Ectodermal cell (in vitro differentiated cells): ENCODE measurements around the gene LAMA2.

ENCODE experiments used
- H3K27ac ChIP-seq: 2 replicates; pipeline ENCODE4 v1.7.0; 2013; ENCODE audit warnings: mild to moderate bottlenecking, low read depth, low read length; ENCODE audit not compliant: insufficient read depth, poor library complexity, severe bottlenecking
- H3K27me3 ChIP-seq: 2 replicates; pipeline ENCODE4 v1.7.0; 2013; ENCODE audit warnings: mild to moderate bottlenecking, low read length; ENCODE audit not compliant: insufficient read depth, control insufficient read depth, poor library complexity, severe bottlenecking
- H3K36me3 ChIP-seq: one replicate; pipeline ENCODE4 v1.7.0; 2013; ENCODE audit warnings: low read length; ENCODE audit not compliant: control insufficient read depth, insufficient read depth
- H3K4me1 ChIP-seq: one replicate; pipeline ENCODE4 v1.7.0; 2013; ENCODE audit warnings: low read length; ENCODE audit not compliant: control insufficient read depth, insufficient read depth
- H3K4me3 ChIP-seq: 2 replicates; pipeline ENCODE4 v1.7.0; 2013; ENCODE audit warnings: low read depth, low read length, control low read depth; ENCODE audit not compliant: insufficient read depth
- H3K9me3 ChIP-seq: 2 replicates; pipeline ENCODE4 v1.7.0; 2013; ENCODE audit warnings: mild to moderate bottlenecking, low read length, moderate library complexity; ENCODE audit not compliant: control insufficient read depth
- WGBS, 2 experiments: methylation state at CpG; one replicate each; pipeline ENCODE4 v1.1.7; 2013; ENCODE audit warnings: missing lambda C conversion rate in 2 of 2; 5-methylcytosine and 5-hydroxymethylcytosine counted together

The LAMA2 gene

DNA sequence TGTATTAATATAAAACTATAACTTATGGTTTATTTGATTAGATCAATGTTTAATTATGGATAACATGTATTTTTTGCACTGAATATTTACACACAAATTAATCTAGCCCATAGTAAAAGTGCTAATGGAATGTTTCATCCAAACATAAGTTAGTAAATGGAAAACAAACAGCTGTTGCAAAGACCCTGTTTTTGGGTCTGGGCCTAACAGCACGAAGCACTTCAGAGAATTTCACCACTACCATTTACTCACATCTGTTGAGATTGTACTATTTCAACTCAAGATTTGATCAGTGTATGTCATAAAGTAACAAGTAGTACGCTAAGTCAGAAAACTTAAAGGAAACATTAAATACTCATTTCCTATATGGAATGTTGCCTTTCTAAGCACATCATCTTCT is 359.6 kb downstream of the LAMA2 start:
- Histone ChIP-seq H3K9me3 (no peaks in the 10 kb centered on the region), H3K4me1 (no peaks in the 10 kb centered on the region), H3K4me3 (no peak overlapping the region), H3K27ac (no peak overlapping the region), H3K27me3 (no peaks in the 10 kb centered on the region), H3K36me3 (no peaks in the 10 kb centered on the region)
- WGBS, 2 experiments = 100% methylated on average over 1 of the region's 2 CpGs

DNA sequence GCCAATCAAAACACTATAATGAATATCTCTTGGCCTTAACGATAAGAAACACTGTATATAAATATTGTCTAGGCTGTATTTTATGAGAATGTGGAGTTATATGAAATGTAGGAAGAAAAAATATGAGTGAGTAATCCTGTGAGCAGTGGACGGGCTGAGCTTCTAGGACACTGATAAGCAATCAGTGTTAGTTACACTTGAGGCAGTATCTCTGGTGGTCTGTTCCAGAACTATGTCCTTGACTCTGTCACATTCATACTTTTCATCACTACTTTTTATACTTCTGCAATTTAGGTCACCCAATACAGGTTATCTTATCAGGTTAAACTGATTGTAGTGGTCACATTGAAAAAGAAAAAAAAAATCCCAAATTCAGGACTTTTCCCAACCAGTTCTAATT is 360.4 kb downstream of the LAMA2 start:
- H3K27me3 ChIP-seq = no peaks in the 10 kb centered on the region
- WGBS, 2 experiments = 93 to 98% methylated on average over 2 of the region's 2 CpGs
- H3K4me1 ChIP-seq = no peaks in the 10 kb centered on the region
- H3K9me3 ChIP-seq = no peaks in the 10 kb centered on the region
- no peak overlapping the region for H3K4me3 ChIP-seq
- no peaks in the 10 kb centered on the region for H3K36me3 ChIP-seq
- H3K27ac ChIP-seq = no peak overlapping the region

DNA sequence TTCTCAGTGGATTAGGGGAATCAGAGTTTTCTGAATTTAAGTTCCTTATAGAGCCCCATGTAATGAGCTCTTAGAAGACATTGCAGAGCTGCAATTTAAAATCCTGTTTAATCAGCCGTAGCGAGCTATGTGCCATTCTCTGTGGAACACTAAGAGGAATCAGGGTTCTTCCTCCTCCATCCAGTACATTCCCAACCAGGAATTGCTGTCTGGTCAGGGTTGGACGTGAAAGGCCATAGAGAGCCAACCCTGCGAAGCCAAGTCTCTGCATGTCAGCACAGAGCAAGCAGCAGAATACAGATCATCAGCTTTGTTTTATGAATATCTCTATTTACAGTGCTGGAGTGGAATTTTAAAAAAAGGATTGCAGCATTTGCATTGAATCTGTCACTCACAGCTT is 366.0 kb downstream of the LAMA2 start:
- no peak overlapping the region for H3K4me3 ChIP-seq
- no peak overlapping the region for H3K27ac ChIP-seq
- no peaks in the 10 kb centered on the region for H3K27me3 ChIP-seq
- H3K9me3 ChIP-seq = no peaks in the 10 kb centered on the region
- no peaks in the 10 kb centered on the region for H3K36me3 ChIP-seq
- no peaks in the 10 kb centered on the region for H3K4me1 ChIP-seq
- WGBS, 2 experiments = 79% methylated on average over 4 of the region's 4 CpGs

DNA sequence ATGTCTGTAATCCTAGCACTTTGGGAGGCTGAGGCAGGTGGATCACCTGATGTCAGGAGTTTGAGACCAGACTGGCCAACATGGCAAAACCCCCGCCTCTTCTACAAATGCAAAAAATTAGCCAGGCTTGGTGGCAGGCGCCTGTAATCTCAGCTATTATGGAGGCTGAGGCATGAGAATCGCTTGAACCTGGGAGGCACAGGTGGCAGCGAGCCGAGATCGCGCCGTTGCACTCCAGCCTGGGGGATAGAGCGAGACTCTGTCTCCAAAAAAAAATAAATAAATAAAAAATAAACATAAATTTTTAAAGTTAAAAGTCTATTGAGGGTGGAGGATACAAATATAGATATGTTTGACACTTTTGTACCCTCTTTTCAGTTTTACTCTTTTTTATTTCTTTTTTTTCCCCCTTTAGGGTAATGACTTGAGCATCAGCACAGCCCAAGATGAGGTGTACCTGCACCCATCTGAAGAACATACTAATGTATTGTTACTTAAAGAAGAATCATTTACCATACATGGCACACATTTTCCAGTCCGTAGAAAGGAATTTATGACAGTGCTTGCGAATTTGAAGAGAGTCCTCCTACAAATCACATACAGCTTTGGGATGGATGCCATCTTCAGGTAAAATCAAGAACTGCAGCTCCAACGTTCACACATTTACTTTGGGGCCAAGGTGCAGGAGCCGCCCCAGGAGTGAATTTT is 368.9 kb downstream of the LAMA2 start:
- Histone ChIP-seq H3K9me3 (no peaks in the 10 kb centered on the region), H3K36me3 (no peaks in the 10 kb centered on the region)
- WGBS, 2 experiments = 58 to 71% methylated on average over 12 of the region's 13 CpGs

DNA sequence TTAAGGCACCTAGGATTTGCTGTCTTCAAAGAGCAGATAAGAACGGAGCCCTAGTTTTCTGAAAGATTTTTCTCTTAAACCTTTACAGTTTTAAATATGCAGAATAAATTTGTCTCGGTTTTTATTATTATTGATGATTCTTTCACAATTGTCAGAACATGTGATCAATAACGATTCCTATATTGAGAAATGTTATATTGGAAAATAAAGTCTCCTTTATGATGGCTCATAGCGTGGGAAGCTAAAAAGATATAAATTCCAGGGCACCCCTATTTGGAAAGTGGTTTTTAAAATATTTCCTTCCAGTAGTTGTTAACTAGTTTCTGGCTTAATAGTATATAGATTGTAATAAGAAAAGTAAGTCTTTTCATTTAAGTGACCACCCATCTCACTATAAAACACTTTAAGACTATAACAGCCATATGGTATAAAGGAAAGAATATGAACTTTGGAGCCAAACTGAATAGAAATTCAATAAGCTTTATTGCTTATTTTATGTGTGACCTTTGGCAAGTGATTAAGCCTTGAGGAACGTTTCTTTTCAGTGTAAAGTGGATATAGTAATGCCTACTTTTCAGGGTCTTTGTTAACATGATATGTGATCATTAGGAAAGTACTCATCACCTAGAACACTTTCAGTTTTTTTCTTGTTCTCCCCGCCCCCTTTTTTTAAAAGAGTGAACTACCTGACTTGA is 369.6 kb downstream of the LAMA2 start:
- no peak overlapping the region for H3K27ac ChIP-seq
- 71 to 79% methylated on average over 5 to 6 of the region's 6 CpGs for WGBS, 2 experiments

More for the DNA sequence above, 368.9 kb downstream of the LAMA2 start:
- no peaks in the 10 kb centered on the region for H3K4me1 ChIP-seq
- no peak overlapping the region for H3K4me3 ChIP-seq
- no peak overlapping the region for H3K27ac ChIP-seq
- no peaks in the 10 kb centered on the region for H3K27me3 ChIP-seq

DNA sequence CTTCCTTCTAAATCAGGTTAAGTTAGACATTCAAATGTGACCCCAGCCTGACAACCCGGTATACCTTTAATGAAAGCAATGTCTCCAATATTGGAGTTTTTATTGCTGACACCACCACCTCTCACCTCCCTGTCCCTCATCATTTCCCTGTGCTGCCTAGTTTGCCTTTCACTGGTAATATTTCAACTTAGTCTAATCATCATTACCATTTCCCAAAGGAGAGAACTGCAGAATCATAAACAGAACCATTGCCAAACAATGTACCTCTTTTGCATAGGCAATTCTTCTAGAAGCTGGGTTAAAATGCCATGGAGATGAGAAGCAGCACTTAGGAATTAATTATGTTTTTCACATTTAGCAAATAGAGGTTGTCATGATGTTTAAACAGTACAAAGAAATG is 370.3 kb downstream of the LAMA2 start:
- no peak overlapping the region for H3K27ac ChIP-seq
- no peaks in the 10 kb centered on the region for H3K36me3 ChIP-seq
- no peaks in the 10 kb centered on the region for H3K4me1 ChIP-seq
- no peak overlapping the region for H3K4me3 ChIP-seq
- no peaks in the 10 kb centered on the region for H3K27me3 ChIP-seq
- WGBS, 2 experiments = 93 to 96% methylated on average over 1 of the region's 1 CpG
- H3K9me3 ChIP-seq = no peaks in the 10 kb centered on the region

More for the DNA sequence above, 369.6 kb downstream of the LAMA2 start:
- Histone ChIP-seq H3K9me3 (no peaks in the 10 kb centered on the region), H3K4me3 (no peak overlapping the region), H3K36me3 (no peaks in the 10 kb centered on the region), H3K4me1 (no peaks in the 10 kb centered on the region), H3K27me3 (no peaks in the 10 kb centered on the region)

DNA sequence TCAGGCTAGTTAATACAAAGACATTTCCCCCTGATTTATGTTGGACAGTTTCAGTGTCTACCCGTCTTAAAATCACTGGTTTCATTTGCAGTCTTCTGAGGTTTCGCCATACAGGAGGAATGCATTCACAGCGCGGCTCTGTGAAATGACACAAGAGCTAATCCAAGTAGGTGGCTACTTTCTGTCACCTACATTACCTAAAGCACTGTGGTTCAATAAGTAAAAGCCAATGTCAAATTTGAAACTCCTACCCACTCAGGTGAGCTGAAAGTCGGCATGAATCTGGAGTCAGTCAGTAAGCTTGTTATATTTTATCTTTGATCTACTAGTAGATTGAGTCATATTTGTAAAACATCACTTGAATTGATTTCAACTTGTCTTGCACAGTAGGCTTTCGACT is 370.8 kb downstream of the LAMA2 start:
- WGBS, 2 experiments = 86 to 94% methylated on average over 5 to 6 of the region's 6 CpGs
- H3K4me1 ChIP-seq = no peaks in the 10 kb centered on the region
- H3K9me3 ChIP-seq = no peaks in the 10 kb centered on the region
- H3K36me3 ChIP-seq = no peaks in the 10 kb centered on the region
- H3K27ac ChIP-seq = no peak overlapping the region
- H3K27me3 ChIP-seq = no peaks in the 10 kb centered on the region
- no peak overlapping the region for H3K4me3 ChIP-seq

DNA sequence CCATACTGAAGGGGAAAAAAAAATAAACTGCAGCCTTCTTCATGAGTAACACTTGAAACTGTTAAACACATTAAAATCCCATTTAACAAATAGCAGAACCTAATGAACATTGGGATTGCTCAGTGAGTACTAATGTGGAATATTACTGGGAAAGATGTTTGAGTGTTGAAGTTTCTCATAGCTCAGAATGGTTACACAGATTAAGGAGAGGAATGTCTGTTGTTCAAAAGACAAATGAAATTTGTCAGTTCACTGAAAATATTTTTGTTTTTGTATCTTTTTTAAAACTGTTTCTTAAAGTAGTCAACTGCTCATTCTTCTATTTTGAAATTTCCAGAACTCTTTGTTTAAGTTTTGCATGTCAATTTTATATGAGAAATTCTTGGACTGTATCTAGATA is 374.3 kb downstream of the LAMA2 start:
- H3K27ac ChIP-seq = no peak overlapping the region
- no peaks in the 10 kb centered on the region for H3K4me1 ChIP-seq
- H3K36me3 ChIP-seq = no peaks in the 10 kb centered on the region
- no peak overlapping the region for H3K4me3 ChIP-seq
- no peaks in the 10 kb centered on the region for H3K9me3 ChIP-seq
- H3K27me3 ChIP-seq = no peaks in the 10 kb centered on the region

DNA sequence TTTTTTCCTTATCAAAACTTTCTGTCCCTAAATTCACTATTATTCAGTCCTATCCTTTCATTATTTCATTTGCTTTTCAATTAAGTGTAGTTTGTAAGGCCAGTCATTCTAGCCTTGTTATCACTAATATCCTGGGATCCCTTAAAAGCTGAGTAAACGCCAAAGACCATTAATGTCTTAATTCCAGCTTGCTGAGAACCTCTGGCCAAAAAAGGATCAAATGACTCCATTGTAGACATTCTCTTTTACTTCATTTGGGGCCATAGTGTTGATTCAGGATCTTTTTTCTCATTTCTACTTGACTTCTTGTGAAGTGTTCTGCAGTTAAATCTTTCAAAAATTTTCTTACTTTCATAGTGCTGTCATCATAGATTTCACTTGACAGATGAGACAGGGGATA is 379.7 kb downstream of the LAMA2 start:
- no peak overlapping the region for H3K27ac ChIP-seq
- H3K36me3 ChIP-seq = no peaks in the 10 kb centered on the region
- no peaks in the 10 kb centered on the region for H3K9me3 ChIP-seq
- no peak overlapping the region for H3K4me3 ChIP-seq
- H3K4me1 ChIP-seq = no peaks in the 10 kb centered on the region
- 83 to 94% methylated on average over 1 of the region's 1 CpG for WGBS, 2 experiments
- H3K27me3 ChIP-seq = no peaks in the 10 kb centered on the region

DNA sequence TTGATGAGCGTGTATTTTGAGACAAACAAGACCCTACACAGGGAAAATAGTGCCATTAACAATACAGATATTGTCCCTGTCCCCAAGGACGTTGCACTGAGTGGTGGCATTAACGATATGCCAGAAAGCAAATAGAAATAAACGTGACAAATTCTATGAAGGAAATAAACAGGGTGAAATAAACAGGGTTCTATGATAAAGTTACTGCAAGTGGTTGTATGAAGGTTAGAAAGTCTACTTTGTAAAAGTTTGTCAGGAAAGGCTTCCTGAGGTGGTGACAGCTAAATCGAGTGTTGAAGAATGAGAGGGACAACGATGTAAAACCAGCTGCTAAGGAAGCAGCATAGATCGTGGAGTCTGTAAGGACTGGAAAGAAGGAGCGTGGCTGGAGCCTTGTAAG is 380.2 kb downstream of the LAMA2 start:
- Histone ChIP-seq H3K4me1 (no peaks in the 10 kb centered on the region), H3K36me3 (no peaks in the 10 kb centered on the region), H3K27me3 (no peaks in the 10 kb centered on the region), H3K4me3 (no peak overlapping the region), H3K27ac (no peak overlapping the region), H3K9me3 (no peaks in the 10 kb centered on the region)
- 93 to 96% methylated on average over 8 of the region's 8 CpGs for WGBS, 2 experiments
